ENCODE results near the gene SGMS2.

DNA sequence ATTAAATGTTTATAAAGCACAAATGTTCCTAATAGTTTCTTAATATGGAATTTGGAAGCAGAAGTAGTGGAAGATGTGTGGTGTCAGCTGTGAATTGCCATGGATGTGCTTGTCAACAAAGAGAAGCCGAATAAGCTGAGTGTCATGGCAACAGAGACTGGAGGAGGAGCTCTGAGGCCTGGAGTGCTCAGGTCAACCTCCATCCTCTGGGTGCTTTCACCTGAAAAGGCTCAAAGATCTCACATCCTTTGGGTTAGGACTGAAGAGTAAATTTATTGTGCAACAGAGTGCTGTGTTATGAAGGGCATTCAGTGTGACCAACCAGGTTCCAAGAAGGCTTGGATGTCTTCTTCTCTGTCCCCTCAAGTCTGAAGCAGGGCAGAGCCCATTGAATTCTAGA is 18.7 kb downstream of the SGMS2 start:
- TF ChIP-seq POLR2A (IDR thresholded peaks at IDR 0.05) = no peak
- TF ChIP-seq, protein P1, sequence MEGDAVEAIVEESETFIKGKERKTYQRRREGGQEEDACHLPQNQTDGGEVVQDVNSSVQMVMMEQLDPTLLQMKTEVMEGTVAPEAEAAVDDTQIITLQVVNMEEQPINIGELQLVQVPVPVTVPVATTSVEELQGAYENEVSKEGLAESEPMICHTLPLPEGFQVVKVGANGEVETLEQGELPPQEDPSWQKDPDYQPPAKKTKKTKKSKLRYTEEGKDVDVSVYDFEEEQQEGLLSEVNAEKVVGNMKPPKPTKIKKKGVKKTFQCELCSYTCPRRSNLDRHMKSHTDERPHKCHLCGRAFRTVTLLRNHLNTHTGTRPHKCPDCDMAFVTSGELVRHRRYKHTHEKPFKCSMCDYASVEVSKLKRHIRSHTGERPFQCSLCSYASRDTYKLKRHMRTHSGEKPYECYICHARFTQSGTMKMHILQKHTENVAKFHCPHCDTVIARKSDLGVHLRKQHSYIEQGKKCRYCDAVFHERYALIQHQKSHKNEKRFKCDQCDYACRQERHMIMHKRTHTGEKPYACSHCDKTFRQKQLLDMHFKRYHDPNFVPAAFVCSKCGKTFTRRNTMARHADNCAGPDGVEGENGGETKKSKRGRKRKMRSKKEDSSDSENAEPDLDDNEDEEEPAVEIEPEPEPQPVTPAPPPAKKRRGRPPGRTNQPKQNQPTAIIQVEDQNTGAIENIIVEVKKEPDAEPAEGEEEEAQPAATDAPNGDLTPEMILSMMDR (IDR thresholded peaks at IDR 0.05) = no peak

Measured in adrenal gland (tissue), 5 donors.